Progenitor cell of endocrine pancreas (in vitro differentiated cells): ENCODE measurements around the gene SUN1. TPM values are rescaled to one million over a fixed set of nuclear protein-coding genes. Genes with fewer than 3 reads are reported as not detected.

ENCODE experiments used
- DNase-seq: peaks from one replicate; pipeline ENCODE4 v3.0.0; 2021; ENCODE audit warnings: low spot score; ENCODE audit not compliant: unreplicated experiment
- H3K27ac Mint-ChIP-seq: 2 replicates; pipeline ENCODE4 v1.8.0; 2021; ENCODE audit warnings: mild to moderate bottlenecking, moderate library complexity, mixed read lengths
- H3K27me3 Mint-ChIP-seq: 2 replicates; pipeline ENCODE4 v1.8.0; 2021; ENCODE audit warnings: mixed read lengths
- H3K36me3 Mint-ChIP-seq: 2 replicates; pipeline ENCODE4 v1.8.0; 2022; ENCODE audit warnings: mixed read lengths; ENCODE audit not compliant: insufficient read depth
- H3K4me1 Mint-ChIP-seq: 2 replicates; pipeline ENCODE4 v1.8.0; 2021; ENCODE audit warnings: low read depth, mixed read lengths
- H3K4me3 Mint-ChIP-seq: 2 replicates; pipeline ENCODE4 v1.8.0; 2021; ENCODE audit warnings: low read depth, mild to moderate bottlenecking, moderate library complexity, mixed read lengths
- H3K9me3 Mint-ChIP-seq: 2 replicates; pipeline ENCODE4 v1.8.0; 2021; ENCODE audit warnings: low read depth, mixed read lengths
- total RNA-seq: library from RNA; stranded (reverse); gene quantifications from 2 replicates; pipeline ENCODE4 v1.2.1, GENCODE V29; 2021
- TF ChIP-seq, protein P1 (sequence below): fragments of 200-600 bp; sonication (generic); IDR thresholded peaks from one replicate; pipeline ENCODE4 v1.5.0; 2021; ENCODE audit warnings: antibody characterized with exemption, mild to moderate bottlenecking; ENCODE audit not compliant: unreplicated experiment

The SUN1 gene
- total RNA-seq, 1 donor from 2014 or later: 152 TPM

DNA sequence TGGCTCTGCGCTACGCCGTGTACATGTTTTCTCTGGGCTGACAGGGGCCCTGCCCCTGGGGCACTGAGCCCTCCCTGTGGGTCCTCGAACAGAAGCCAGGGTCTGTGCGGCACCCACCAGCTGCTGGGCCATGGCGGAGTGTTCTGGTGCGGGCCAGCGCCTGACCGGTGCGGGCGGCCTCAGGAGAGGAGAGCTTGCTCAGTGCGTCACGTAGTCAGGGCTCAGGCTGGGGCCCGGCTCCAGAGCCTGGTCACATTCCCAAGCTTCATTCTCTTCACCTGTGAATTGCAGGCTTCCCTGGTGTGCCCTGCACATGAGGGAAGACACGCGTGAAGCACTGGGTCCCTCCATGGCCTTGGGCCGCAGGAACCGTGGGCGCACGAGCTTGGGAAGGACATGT, 59.5 kb downstream of the SUN1 start:
- TF ChIP-seq, protein P1, sequence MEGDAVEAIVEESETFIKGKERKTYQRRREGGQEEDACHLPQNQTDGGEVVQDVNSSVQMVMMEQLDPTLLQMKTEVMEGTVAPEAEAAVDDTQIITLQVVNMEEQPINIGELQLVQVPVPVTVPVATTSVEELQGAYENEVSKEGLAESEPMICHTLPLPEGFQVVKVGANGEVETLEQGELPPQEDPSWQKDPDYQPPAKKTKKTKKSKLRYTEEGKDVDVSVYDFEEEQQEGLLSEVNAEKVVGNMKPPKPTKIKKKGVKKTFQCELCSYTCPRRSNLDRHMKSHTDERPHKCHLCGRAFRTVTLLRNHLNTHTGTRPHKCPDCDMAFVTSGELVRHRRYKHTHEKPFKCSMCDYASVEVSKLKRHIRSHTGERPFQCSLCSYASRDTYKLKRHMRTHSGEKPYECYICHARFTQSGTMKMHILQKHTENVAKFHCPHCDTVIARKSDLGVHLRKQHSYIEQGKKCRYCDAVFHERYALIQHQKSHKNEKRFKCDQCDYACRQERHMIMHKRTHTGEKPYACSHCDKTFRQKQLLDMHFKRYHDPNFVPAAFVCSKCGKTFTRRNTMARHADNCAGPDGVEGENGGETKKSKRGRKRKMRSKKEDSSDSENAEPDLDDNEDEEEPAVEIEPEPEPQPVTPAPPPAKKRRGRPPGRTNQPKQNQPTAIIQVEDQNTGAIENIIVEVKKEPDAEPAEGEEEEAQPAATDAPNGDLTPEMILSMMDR: no peak
- H3K4me3 Mint-ChIP-seq: no peak overlapping the region
- H3K9me3 Mint-ChIP-seq: no peaks in the 10 kb centered on the region
- no peaks in the 10 kb centered on the region for H3K27me3 Mint-ChIP-seq
- H3K36me3 Mint-ChIP-seq: peaks cover 28% of the 10 kb centered on the region
- no peak overlapping the region for H3K27ac Mint-ChIP-seq
- DNase-seq: no peak
- H3K4me1 Mint-ChIP-seq: no peaks in the 10 kb centered on the region

DNA sequence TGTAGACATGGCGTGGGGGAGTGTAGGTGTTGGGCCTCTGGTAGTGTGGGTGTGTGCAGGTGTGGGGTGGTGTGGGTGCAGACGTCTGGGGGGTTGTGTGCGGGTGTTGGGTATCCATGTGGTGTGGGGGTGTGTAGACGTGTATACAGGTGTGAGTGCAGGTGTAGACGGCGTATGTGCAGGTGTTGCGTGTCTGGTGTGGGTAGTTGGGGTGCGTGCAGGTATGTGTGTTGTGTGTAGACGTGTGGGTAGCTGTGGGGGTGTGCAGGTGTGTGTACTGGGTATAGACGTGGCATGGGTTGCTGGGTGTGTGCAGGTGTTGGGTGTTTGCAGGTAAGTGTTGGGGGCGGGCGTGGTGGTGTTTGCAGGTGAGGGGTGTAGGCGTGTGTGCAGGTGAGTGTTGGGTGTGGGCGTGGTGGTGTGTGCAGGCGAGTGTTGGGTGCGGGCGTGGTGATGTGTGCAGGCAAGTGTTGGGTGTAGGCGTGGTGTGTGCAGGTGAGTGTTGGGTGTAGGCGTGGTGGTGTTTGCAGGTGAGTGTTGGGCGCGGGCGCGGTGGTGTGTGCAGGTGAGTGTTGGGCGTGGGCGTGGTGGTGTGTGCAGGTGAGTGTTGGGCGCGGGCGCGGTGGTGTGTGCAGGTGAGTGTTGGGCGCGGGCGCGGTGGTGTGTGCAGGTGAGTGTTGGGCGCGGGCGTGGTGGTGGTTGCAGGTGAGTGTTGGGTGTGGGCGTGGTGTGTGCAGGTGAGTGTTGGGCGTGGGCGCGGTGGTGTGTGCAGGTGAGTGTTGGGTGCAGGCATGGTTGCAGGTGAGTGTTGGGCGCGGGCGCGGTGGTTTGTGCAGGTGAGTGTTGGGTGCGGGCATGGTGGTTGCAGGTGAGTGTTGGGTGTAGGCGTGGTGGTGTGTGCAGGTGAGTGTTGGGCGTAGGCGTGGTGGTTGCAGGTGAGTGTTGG, 60.6 kb downstream of the SUN1 start:
- Mint-ChIP-seq H3K36me3 (peaks cover 26% of the 10 kb centered on the region), H3K4me3 (no peak overlapping the region), H3K9me3 (no peaks in the 10 kb centered on the region), H3K27me3 (no peaks in the 10 kb centered on the region), H3K27ac (peak overlapping the region; percentile 77), H3K4me1 (no peaks in the 10 kb centered on the region)
- TF ChIP-seq, protein P1: no peak
- DNase-seq: no peak

DNA sequence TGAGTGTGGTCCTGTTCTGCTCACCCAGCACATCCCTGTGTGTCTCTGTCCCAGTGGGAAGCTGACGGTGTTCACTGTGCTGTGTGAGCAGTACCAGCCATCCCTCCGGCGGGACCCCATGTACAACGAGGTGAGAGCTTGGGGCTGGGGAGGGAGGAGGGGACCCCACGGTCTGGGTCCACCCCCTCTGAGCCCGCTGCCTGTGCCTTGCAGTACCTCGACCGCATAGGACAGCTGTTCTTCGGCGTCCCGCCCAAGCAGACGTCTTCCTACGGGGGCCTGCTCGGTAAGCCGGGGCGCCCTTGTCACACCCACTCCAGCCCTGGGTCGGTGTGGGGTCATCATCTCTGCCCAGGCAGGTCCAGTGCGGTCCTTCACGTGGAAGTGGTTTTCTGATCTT, 61.4 kb downstream of the SUN1 start:
- TF ChIP-seq, protein P1: no peak
- Mint-ChIP-seq H3K4me3 (no peak overlapping the region), H3K27ac (peak overlapping the region; percentile 49), H3K36me3 (peaks cover 25% of the 10 kb centered on the region), H3K27me3 (no peaks in the 10 kb centered on the region), H3K4me1 (no peaks in the 10 kb centered on the region), H3K9me3 (no peaks in the 10 kb centered on the region)
- no peak for DNase-seq

DNA sequence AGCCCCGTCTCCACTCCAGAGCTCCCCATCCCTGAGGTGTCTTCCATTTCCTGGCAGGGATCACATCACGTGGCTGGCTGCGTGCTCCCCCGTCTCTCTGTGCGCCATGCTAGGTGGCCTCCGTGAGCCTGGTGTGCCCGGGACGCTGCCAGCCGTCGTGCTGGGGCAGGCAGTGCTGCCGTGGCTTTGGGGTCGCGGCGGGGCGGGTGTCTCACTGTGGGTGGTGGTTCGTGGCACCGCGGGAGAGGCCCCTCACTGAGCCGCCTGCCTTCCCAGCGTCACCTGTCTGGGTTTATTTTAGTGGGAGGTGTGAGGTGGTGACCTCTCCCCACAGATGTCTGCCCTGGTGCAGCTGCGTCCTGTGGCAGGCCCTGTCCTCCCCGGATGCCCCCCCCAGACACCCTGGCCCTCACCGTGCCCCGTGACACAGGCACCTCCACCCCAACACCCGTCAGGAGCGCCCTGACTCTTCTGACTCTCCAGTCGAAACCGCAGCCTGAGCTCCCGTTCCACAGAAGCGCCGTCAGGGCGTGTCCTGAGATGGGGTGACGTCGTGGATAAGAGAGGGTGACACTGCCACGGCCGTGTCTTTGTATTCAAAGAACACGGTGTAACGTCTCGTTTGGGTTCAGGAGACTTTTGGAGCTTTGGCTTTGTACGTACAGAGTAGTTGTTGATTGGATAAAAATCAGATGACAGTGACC, 62.0 kb downstream of the SUN1 start:
- Mint-ChIP-seq H3K4me3 (no peak overlapping the region), H3K4me1 (no peaks in the 10 kb centered on the region)

DNA sequence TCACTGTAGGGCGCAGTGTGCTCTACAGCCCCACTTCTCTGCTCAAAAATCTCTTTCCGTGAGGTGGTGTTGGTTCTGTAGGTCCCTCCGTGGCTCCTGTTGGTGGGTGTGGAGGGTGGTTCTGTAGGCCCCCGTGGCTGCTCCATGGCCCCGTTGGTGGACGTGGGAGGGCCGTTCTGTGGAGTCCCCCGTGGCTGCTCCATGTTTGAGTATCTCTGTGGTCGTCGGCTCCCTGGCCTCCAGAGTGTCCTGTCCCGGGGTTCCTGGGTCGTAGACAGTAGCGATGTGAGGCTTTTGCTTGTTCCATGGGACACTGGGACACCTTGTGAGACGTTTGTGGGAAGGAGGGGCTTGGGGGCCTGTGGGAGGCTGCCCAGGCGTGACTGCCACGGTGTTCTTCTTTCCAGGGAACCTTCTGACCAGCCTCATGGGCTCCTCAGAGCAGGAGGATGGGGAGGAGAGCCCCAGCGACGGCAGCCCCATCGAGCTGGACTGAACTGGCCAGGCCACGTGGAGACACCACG, 62.7 kb downstream of the SUN1 start:
- Mint-ChIP-seq H3K27ac (peak overlapping the region; percentile 59), H3K4me1 (no peaks in the 10 kb centered on the region), H3K27me3 (no peaks in the 10 kb centered on the region), H3K9me3 (no peaks in the 10 kb centered on the region), H3K36me3 (peaks cover 23% of the 10 kb centered on the region), H3K4me3 (no peak overlapping the region)
- TF ChIP-seq, protein P1: no peak
- no peak for DNase-seq

More for the DNA sequence above, 62.0 kb downstream of the SUN1 start:
- Mint-ChIP-seq H3K27me3 (no peaks in the 10 kb centered on the region), H3K9me3 (no peaks in the 10 kb centered on the region), H3K36me3 (peaks cover 23% of the 10 kb centered on the region), H3K27ac (peak overlapping the region; percentile 49)
- DNase-seq: no peak
- TF ChIP-seq, protein P1: no peak
